C4-2B (cell line): ENCODE results near the gene CCDC158.

Source experiments
- H3K27ac ChIP-seq: fragments of 450-650 bp; 2 replicates; pipeline ENCODE4 v1.5.1; 2017
- ZFX ChIP-seq: fragments of 450-650 bp; IDR thresholded peaks from 2 replicates; pipeline ENCODE4 v1.6.1; 2017
- TF ChIP-seq, protein P1 (sequence below): fragments of 450-650 bp; conservative IDR thresholded peaks from 2 replicates; pipeline ENCODE4 v1.5.1; 2017; ENCODE audit warnings: mild to moderate bottlenecking

CCDC158 gene

DNA sequence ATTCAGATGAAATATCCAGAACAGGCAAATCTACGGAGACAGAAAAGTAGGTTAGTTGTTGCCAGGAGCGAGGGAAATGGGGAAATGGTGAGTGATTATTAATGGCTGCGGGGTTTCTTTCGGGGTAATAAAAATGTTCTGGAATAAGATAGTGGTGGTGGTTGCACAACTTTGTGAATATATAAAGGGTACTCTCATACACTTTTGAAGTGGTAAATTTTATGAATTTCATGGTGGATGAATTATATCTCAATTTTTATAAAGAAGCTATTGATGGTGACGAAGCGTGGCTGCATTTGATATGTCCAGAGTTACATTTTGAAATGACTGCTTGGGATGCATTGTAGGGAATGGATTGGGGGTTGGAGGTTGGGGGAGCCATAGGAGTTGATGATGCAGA lies 153.1 kb downstream of the CCDC158 start:
- H3K27ac ChIP-seq: no peak overlapping the region
- TF ChIP-seq, protein P1, sequence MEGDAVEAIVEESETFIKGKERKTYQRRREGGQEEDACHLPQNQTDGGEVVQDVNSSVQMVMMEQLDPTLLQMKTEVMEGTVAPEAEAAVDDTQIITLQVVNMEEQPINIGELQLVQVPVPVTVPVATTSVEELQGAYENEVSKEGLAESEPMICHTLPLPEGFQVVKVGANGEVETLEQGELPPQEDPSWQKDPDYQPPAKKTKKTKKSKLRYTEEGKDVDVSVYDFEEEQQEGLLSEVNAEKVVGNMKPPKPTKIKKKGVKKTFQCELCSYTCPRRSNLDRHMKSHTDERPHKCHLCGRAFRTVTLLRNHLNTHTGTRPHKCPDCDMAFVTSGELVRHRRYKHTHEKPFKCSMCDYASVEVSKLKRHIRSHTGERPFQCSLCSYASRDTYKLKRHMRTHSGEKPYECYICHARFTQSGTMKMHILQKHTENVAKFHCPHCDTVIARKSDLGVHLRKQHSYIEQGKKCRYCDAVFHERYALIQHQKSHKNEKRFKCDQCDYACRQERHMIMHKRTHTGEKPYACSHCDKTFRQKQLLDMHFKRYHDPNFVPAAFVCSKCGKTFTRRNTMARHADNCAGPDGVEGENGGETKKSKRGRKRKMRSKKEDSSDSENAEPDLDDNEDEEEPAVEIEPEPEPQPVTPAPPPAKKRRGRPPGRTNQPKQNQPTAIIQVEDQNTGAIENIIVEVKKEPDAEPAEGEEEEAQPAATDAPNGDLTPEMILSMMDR: no peak
- TF ChIP-seq ZFX: no peak

DNA sequence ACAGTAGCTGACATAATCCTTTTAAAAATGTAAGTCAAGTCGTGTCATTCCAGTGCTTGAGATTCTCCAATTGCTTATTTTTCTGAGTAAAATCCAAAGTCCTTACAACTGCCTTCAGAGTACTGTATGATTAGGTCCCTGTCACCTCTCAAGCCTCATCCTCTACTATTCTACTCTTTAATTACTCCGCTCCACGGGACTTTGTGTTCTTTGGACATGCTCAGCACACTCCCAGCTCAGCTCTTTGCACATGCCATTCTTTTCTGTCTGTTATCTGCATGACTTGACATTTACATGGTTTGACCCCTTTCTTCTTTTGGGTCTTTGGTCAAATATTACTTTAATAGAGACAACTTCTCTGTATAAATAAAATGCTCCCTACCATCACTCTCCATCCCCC lies 154.3 kb downstream of the CCDC158 start:
- no peak overlapping the region for H3K27ac ChIP-seq
- TF ChIP-seq ZFX: no peak
- TF ChIP-seq, protein P1: no peak

DNA sequence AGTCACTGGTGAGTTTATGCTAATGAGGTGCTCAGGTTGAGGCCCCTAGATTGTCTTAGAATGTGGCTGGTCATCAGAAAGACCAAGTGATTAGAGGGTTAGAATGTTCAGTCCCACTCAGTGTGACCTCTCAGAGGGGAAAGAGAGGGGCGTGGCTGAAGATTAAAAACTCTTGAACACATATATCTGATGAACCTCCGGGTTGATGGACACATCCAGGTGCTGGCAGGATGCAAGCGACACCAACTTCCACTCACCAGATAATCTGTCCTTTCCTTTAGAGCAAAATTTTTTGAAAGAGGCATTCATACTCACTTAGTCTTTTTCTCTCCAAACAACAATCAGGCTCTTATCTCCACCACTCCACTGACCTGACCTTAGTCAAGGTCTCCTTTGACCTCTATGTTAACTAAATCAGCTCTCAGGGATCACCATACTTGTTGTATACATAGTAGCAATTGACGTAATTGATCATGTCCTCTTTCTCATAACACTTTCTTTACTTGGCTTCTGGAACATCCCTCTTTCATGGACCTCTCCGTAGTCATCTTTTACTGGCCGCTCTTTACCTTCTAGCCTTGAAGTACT lies 155.2 kb downstream of the CCDC158 start:
- TF ChIP-seq, protein P1: no peak
- no peak for TF ChIP-seq ZFX
- no peak overlapping the region for H3K27ac ChIP-seq
